ENCODE data around the gene TEX51.

GRCh38 chr2:126901459-126901858 lies 2.8 kb downstream of the TEX51 start:
- TF ChIP-seq ZNF449 (tag by site-specific recombination; IDR thresholded peaks at IDR 0.05): no peak
- TF ChIP-seq ZBTB21 (tag by site-specific recombination; IDR thresholded peaks at IDR 0.05): no peak
- no peak for TF ChIP-seq ZNF398 (tag by site-specific recombination; IDR thresholded peaks at IDR 0.05)
- TF ChIP-seq CTCF (tag by site-specific recombination; IDR thresholded peaks at IDR 0.05): no peak
- no peak for TF ChIP-seq ZNF510 (tag by site-specific recombination; IDR thresholded peaks at IDR 0.05; ENCODE audit: insufficient replicate concordance)
- TF ChIP-seq ZSCAN18 (tag by site-specific recombination; IDR thresholded peaks at IDR 0.05): no peak
- TF ChIP-seq ZNF549 (tag by site-specific recombination; IDR thresholded peaks at IDR 0.05): no peak
- TF ChIP-seq ZNF513 (tag by site-specific recombination; IDR thresholded peaks at IDR 0.05): no peak
- TF ChIP-seq HOXA7 (CRISPR knock-in tag; IDR thresholded peaks at IDR 0.05; ENCODE audit: borderline replicate concordance): no peak
- no peak for TF ChIP-seq ZNF121 (tag by site-specific recombination; IDR thresholded peaks at IDR 0.05)
- TF ChIP-seq ZBTB10 (tag by site-specific recombination; IDR thresholded peaks at IDR 0.05): no peak
- no peak for TF ChIP-seq ZNF266 (tag by site-specific recombination; IDR thresholded peaks at IDR 0.05; ENCODE audit: low read depth)

All from HEK293 (cell line).